Fibroblast of skin of scalp (primary cell): ENCODE results near the gene SUGT1. TPM values are rescaled to one million over a fixed set of nuclear protein-coding genes. Genes with fewer than 3 reads are reported as not detected.
"Not testable (repeated sequence)": the region's sequence is repeated elsewhere in the genome, so short reads cannot be mapped to it uniquely, and the experiment has no call there.

Experiments used
- DNase-seq: peaks from one replicate; pipeline ENCODE4 v3.0.0-alpha.2; 2013
- polyA plus RNA-seq, 2 experiments: library from polyadenylated mRNA; unstranded; fragments of 120-200 nt; gene quantifications; one replicate each; pipeline ENCODE4 v1.2.1, GENCODE V29; 2013; ENCODE audit not compliant: insufficient read length in 2 of 2

SUGT1 gene
- polyA plus RNA-seq (2013, experiment 1 of 2; ENCODE audit: insufficient read length), result 69.5 TPM
- polyA plus RNA-seq (2013, experiment 2 of 2; ENCODE audit: insufficient read length), result 68.8 TPM

DNA sequence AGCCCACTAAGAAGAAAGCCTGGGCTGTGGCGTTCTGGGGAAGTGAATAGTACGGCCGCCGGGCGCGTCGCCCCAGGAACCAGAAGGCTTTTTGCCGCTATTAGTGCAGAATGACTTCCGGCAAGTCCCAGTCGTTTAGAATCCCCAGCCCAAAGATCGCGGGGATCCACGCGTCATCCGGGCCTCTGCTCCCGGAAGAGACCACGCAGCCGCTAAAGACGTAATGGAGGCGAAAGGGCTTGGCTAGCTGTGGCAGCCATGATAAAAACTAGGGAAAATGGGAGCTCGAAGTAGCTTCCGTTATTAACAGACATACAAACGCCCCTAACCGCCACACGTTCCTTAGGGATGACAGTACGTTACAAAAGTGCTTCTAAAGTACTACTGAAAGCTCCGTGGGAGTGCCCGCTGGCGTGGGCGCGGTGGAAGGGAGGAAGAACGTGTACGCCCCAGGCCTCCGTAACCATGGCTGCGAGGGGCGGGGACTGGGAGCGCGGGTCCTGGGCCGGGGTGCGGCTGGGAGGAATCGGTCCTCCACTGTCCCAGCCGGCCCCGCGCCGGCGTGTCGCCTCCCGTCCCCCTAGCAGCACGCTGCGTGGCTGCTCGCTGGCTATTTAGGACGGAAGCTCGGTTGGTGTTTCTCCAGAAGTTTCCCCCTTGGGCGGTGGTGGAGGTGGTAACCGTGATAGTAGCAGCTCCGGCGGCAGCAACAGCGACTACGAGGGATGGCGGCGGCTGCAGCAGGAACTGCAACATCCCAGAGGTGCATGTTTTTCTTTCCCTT lies at the start of gene SUGT1:
Gene SUGT1, plus strand, starts transcription at position 641 of the 784 bp plus-strand sequence. Its CDS starts 85 bp downstream, at position 726.
- peak; percentile 99 for DNase-seq

DNA sequence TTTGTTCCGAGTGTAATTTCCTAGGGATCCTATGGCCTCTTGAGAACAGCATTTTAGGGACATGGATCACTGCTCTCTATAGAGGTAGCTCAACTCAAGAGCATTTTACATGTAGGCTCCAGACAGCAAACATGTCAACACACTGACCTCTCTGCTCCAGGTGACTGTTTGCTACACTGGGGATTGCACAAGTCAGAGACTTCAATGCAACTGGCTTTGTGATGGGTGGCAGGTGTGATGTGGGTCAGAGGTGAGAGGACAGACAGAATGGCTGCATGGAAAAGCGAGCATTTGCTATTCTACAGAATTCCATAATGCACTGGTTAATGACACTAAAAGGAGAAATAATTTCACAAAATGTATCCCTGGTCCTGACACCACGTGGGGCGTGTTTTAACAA lies 49.3 kb upstream of the SUGT1 start:
- DNase-seq, result not testable (repeated sequence)

DNA sequence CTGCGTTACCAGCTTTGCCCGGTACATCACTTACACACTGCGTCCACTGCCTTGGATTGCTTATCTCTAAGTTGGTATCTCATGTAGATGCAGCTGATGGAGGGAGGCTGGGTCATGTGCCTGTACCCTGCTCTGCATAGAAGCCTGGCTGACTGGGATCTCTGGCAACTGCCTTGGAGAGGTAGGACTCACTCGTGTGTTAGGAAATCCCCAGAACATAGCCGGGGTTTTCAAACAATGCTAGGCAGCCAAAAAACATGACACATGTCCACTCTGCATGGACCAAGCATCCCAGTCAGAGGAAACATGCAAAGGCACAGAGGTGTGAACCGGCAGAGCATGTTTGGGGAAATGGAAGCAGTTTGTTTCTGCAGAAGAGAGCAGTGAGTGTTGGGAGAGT lies 46.5 kb upstream of the SUGT1 start:
- not testable (repeated sequence) for DNase-seq

DNA sequence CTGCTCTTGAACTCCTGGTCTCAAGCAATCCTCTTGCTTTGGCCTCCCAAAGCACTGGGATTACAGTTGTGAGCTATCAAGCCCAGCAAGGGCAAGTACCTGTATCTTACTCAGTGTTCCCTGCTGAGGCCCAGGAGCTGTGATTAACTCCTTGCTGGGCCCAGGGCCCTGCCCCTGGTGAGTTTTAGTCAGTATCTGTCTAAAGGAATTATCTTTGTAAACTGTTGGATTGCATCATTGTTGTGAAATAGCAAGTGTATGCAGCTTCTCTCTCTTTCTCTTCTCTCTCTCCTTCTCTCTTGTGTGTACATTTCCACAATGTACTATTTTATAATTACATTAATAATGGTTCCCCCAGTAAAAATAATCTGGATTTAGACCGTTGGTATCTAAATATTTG lies 45.8 kb upstream of the SUGT1 start:
- not testable (repeated sequence) for DNase-seq

DNA sequence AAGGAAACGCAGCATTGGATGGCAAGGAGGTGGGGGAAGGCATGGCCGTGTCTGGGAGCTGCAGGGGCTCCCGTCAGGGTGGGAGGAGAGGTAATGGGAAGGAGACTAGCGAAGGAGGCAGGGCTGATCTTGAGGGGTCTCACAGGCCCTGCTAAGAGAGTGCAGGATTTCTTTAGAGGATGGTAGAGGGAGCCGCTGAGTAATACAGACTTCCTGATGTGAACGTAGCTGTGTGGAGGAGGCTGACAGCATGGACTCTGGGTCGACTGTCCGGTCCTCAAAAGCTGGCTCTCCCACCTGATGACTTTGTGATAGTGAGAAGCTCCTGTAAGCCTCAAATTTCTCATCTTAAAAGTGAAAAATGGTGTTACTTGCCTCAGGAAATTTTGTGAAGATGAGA lies 44.5 kb upstream of the SUGT1 start:
- DNase-seq, result not testable (repeated sequence)

DNA sequence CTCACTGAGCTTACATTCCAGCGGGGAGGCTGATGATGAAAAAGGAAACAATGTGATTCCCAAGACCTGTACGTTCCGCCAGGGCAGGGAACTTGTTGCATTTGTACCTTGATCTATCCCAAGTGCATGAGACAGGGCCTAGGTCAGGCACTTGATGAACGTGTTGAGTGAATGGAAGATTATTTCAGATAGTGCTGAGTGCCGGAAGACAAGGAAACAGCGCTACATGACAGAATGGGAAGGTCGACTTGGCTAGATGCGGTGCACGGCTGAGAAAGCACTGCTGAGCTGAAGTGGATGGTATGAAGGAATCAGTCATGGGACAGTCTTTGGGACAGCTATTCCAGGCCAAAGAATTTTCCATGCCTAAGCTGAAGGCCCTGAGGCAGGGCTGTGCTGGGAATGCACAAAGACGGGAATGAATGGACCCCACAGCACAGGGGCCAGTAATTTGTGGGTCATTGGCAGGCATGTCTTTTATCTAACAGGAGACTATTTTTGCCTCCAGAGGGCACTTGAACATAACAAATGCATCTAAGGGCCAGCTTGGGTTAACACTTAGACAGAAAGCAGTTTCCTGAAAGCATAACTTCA lies 43.5 kb upstream of the SUGT1 start:
- peak; percentile 32 for DNase-seq

DNA sequence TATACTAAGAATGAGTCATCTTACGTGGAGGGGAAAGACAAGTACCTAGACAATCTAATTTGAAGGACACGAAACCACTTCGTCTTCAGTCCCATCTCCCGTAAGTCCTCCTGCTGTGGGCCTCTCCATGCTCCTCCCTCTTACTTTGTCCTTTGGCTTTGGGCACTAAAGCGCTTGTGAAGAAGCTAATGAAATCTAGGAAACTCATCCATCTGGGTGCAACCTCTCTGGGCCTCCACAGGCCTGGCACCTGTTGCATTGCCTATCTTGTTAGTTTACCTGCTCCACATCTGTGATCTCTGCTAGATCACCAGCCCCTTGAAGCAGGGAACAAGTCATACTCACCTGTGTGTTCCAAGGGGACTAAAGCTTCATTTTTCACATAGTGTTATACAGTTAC lies 42.5 kb upstream of the SUGT1 start:
- DNase-seq, result not testable (repeated sequence)

DNA sequence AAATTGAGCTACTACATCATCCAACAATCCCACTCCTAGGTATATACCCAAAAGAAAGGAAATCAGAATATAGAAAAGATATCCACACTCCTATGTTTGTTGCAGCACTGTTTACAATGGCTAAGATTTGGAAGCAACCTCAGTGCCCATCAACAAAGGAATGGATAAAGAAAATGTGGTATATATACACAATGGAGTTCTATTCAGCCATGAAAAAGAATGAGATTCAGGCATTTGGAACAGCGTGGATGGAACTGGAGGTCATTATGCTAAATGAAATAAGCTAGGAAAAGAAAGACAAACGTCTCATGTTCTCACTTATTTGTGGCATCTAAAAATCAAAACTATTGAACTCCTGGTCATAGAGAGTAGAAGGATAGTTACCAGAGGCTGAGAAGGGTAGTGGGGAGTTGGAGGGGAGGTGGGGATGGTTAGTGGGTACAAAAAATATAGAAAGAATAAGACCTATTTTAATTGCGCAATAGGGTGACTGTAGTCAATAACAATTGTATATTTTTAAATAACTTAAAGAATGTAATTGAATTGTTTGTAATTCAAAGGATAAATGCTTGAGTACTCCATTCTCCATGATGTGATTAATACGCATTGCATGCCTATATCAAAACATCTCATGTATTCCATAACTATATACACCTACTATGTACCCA lies 37.4 kb upstream of the SUGT1 start:
- no peak for DNase-seq

DNA sequence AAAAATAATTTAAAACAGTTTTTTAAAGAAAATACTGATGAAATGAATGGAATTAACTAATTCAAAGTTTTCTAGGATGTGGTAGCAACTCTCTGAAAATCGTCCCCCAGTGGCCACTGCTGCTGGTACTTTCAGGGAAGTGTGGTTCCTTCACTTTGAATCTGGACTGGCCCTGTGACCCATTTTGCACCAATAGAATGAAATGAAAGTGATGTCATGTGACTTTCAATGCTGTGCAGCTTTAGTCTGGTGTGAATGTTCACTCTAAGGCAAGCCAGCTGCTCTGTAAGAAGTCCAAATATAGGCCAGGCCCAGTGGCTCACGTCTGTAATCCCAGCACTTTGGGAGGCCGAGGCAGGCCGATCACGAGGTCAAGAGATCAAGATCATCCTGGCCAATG lies 36.8 kb upstream of the SUGT1 start:
- no peak for DNase-seq

DNA sequence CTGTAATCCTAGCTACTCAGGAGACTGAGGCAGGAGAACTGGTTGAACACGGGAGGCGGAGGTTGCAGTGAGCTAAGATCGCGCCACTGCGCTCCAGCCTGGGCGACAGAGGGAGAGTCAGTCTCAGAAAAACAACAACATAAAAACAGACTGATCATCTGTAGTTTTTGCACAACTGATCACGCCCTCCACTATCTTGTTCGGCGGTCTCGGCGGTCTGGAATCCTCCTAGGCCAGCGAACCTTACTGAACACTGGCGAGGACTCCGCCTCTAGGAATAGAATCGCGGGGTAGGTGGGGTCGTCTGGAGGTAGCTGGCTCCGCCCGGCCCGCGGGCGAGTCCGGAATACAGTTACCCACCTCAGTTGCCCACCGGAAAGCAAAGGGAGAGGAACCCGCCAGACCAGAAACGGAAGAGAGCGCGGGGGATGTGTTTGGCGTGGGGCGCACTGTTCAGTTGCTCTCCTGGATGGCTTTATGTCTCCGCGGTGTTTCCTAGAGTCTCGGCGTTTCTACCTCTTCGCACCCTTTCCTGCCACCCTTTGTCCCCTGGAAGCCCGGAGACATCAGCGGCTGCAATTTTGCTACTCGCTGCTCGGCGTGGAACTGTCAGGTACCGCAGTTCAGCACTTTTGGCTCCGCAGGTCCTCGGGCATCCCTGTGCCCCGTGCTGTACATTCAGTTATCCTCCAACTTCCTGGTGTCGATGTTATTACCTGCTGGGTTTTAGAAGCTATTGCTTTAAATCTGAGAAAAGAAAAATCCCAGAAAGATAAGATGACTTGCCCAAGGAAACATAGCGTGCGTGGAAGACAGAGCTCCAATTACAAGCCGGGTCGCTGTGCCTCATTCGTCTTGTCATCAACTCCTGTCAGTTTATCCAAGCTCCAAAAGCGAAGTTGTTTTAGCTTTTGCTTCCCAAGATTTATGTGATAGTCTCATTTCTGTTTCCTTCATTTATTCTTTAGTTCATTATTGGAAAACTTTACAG lies 35.3 kb upstream of the SUGT1 start:
- peak; percentile 86 for DNase-seq

DNA sequence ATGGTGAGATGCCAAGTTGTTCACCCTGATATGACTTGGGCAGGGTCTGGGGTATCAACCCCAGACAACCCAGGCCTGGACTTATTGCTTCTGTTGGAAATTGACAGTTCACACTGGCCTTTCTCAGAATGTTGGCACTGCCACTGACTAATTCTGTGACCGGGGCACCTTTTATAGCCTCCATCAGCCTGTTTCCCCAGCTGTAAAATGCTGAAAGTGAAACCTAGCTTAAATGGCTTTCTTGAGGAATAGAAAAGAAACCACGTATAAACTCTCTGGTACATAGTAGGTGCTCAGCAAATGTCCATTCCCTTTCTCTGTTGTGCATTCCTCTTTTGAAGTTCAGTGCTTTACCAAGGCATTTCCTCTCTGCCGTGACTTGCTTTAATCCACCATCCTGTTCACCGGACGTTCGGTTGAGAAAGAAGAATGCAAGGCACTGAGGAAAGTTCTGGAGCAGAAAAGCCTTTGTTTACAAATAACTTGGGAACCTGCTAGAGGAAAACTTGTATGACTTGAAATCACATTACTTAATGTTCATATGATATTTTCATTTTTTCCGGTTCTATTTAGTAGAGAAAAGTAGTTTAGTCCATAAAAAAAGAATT lies 21.4 kb upstream of the SUGT1 start:
- not testable (repeated sequence) for DNase-seq

DNA sequence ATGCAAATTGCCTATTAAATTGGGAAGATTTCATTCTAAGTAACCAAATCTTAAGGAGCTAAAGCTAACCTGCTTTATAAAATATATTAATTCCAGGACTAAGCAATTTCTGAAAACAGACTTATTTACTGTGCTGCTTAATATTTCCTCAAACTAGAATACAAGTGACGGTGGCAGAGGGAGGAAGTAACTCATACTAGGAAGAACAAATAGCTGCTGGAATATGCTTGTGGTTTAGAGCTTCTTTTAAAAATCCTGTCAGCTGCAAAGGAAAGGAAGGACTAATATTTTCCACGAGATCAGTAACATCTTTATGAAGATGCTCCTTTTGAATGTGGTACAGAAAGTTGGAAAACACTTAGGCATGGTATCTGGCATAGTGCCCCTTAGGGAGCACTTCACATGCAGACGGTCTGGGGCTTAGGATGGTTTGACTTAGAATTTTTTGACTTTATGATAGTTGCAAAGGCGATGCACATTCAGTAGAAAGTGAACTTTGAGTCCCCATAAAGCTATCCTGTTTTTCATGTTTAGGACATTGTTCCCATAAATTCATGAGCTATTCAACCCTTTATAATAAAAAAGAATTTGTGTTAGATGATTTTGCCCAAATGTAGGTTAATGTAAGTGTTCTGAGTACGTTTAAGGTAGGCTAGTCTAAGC lies 13.8 kb upstream of the SUGT1 start:
- DNase-seq, result no peak

DNA sequence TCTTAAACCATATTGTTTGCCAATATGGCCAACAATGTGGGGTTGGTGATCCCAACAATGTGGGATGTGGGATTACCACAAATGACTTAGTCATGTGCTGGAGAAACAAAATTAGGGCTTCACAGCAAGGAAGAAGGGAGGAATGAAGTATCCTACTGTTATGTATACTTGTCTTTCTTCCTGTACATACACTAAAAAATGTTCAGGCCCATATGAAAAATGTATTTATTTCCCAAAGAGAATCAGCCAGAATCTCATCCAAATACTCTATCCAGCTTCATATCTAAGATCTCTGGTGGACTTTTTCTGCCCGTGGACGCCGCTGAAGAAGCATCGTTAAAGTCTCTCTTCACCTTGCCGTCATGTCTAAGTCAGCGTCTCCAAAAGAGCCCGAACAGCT lies 10.5 kb upstream of the SUGT1 start, which contains the start of gene HNRNPA1L2:
Gene HNRNPA1L2, plus strand, starts transcription at position 301 of the 400 bp plus-strand sequence. Its CDS starts 62 bp downstream, at position 363.
- no peak for DNase-seq

DNA sequence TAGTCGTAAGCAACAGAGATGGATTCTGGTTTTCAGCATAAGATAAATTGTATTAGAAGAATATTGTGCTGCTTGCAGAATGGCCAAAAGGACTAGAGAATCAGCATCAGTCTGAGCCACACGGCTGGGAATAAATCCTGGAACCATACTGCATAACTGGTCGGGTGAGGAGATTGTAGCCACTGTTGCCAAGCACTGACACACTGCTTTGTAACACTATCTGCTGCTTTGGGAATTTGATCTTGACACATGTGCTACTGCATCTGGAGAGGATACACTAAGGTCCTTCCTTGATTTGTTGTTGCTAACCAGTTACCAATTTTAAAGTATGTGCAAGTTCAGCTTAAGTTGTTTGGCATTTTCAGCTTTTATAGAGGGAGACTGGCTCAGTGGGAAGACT lies 8.5 kb upstream of the SUGT1 start:
- DNase-seq, result no peak

DNA sequence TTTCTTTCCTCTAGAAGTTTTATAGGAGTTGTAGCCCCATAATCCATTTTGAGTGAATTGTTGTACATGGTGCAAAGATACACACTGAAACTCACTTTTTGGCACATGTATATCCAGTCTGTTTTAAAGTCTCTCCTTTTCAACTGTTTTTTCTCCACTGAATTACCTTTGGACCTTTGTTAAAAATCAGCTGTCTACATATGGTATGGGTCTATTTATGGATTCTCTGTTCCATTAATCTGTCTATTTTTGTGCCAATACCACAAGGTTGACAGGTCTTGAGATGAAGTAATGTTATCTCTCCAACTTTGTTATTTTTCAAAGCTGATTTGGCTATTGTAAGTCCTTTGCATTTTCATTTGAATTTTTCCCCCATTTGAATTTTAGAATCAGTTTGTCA lies 5.7 kb upstream of the SUGT1 start:
- no peak for DNase-seq

DNA sequence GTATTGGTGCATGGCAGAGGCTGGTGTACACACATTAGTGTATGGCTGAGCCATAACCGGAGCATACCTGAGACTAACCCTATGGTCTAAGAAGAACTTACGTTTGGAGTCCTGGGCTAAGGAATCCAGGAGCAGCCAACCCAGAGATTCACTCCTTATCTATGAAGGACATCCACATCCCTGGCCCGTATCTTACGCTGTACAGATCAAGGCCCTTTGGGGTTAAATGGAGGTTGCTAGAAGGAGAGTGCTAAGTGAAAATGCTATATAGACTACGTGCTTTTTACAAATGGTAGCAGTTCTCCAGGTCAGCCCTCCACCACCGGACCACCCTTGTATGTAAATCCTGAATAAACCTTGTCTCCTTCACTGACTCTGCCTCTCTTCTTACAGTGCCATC lies 1.9 kb upstream of the SUGT1 start:
- no peak for DNase-seq

DNA sequence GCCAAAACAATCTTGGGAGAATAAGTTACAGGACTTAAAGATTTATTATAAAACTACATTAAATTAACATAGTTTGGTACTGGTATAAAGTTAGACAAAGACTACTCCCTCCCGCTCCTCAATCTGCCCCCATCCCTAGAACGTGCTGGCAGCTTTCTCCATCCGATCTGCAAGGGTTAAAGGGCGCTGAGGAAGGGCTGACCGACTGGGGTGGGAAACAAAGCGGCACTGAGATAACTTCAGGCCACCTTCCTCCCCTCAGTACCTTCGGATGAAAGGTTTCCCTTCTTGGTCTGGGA lies 790 bp upstream of the SUGT1 start:
- no peak for DNase-seq

DNA sequence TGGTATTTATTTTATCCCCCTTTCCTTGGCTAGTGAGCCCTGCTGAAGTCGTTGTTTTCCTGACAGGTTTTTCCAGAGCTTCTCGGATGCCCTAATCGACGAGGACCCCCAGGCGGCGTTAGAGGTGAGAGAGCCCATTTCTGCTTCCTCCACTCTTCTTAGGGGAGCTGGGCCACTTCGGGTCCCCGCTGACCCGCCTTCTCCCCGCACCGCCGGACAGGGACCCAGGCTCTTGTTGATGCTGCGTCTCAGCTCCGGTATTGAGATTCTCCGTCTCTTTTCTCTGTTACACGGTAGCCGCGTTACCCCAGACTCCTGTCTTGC lies 306 bp downstream of the SUGT1 start:
- no peak for DNase-seq

DNA sequence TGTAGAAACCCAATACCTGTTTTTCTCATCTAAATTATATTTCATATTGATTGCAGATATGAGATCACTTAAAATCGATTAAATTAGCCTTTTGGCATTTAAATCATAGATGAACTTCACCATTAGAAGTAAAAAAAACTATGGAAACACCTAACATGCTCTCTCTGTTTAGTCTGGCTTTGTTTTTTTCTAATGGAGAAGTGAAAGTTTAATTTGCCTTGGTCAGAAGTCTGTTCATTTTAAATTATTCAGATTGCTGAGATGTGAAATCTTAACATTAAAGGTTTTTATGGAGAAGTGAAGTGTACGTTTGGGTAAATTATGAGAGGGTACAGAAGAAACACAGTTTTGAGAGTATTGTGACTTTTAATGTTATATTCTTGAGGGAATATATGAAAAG lies 6.7 kb downstream of the SUGT1 start:
- DNase-seq, result no peak

DNA sequence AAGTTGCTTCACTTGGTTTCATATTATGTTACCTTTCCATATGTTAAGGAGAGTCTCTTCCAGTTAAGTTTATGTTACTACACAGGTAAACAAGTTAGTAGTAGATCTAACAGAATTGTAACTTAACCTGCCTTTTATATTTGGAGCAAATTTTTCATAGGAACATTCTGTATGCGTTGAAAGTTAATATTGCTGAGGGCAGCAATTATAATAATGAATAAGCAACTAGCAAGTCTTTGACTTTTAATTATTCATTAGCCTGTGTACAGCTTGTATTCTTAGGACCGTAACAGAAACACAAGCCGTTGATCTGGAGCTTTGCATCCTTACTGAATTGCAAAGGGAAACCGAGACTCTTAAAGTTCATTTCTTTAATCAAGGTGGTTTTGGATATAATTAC lies 11.6 kb downstream of the SUGT1 start:
- no peak for DNase-seq

DNA sequence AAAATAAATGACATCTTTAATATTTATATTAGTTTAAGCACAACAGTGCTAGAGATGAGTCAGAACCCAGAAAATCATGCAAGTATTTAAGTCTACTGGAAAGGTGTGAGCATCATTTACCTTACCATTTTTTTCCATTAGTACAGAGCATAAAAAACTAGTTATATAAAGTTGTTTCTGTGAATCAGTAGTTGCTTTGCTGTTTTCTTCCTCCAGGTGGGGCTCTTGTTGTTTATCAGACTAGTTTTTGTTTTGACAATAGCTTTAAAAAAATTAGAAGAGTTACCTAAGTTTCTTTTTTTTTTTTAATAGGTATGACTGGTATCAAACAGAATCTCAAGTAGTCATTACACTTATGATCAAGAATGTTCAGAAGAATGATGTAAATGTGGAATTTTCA lies 12.7 kb downstream of the SUGT1 start:
- peak; percentile 6 for DNase-seq

DNA sequence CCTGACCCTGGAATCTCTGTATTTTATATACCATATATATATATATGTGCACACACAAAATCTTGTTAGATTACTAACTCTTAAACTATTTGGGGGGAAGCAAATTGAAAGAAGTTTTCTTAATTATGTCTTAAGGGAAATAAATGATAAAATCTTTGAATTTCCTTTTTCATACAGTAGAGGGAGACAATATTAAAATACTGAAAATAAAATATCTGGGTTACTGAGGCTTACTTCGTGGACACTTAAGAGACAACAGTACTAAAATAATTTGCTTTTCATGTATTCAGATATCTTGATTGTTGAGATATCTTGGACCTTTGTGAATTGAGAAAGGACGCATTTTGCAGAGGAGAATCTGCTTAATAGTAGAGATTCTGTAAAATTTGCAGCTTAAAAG lies 17.0 kb downstream of the SUGT1 start:
- no peak for DNase-seq
